ENCODE measurements around the gene GPR108.
"Not testable (repeated sequence)": the region's sequence is repeated elsewhere in the genome, so short reads cannot be mapped to it uniquely, and the experiment has no call there.

GPR108 gene

DNA sequence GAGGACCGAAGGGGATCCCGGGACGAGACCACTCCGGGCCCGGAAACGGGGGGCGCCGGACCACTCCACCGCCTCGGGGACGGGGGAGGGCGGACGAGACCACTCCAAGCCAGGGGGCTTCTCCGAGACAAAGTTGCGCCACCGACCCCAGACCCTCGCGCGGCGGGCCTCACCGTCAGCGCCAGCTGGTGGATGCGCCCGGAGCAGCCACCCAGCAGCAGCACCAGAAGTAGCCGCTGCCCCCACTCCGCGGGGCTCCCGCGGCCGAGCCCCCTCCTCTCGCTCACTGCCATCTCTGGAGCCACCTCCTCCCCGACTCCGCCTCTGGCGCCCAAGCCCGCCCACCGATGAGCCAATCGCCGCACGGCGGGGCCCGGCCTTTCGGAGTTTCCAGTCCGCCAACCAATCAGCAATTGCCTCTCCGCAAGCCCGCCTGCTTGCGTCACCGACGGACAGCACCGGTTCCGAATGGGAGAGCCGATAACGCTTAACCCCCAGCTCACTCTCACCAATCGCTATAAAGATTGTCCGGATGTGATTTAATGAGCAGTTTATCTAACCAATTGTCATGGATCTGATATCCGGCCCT is at the start of gene GPR108:
Gene GPR108, minus strand, starts transcription at position 297 of the 589 bp plus-strand sequence. Its CDS starts 4 bp downstream, at position 293.
- peak; percentile 58 for DNase-seq

DNA sequence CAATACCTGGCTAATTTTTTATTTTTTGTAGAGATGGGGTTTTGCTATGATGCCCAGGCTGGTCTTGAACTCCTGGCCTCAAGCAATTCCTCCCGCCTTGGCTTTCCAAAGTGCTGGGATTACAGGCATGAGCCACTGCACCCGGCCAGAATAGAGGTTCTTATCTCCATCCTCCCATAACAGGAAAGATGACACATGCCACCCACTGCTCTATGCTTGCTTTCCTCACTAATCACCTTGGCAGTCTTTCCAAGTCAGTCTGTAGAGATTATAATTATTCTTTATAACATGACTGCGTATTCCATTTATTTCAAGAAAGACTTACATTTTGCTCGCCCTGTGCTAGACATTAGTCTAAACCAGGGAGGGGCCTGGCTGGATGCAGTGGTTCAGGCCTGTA is 41.8 kb upstream of the GPR108 start:
- no peak for DNase-seq

DNA sequence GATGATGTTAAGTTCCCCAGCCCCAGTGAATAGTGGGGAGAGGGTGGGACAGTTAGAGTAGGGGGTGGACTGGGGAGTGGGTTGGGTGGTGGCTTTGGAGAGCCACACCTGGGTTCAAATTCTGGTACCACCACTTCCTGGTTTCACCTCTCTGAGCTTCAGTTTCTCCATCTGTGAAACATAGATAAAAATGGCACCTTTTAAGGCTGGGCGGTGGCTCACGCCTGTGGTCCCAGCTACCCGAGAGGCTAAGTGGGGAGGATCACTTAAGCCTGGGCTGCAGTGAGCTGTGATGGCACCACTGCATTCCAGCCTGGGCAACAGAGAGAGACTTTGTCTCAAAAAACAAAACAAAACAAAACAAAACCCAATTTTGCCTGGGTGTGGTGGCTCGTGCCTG is 41.0 kb upstream of the GPR108 start:
- no peak for DNase-seq

DNA sequence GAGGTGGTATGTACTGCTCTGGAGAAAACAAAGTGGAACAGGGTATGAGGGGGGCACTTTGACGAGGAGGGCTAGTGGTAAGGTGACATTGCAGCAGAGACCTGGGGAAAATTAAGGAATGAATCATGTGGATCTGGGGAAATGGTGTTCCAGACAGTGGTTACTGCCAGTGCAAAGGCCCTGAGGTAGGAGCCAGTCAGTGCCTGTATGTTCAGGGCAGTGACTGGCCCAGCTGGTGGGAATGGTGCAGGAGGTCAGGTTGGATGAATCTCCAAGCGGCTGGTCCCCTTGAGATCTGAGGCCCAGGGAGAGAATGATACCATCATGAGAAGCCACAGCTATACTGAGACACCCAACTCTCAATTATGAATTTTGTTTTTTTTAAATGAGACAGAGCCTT is 40.1 kb upstream of the GPR108 start:
- DNase-seq: no peak

DNA sequence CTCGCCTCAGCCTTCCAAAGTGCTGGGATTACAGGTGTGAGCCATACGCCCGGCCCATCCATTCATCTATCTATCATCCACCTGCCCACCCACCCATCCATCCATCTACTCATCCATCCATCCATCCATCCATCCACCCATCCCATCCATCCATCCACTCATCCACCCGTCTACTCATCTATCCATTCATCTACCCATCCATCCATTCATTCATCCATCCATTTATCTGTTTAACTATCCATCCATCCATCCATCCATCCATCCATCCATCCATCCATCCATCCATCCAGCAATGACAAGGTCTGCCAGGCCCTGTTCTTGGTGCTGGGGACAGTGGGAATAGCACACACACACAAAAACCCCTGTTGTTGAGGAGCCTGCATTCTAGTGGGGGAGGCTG is 39.6 kb upstream of the GPR108 start:
- DNase-seq: no peak

DNA sequence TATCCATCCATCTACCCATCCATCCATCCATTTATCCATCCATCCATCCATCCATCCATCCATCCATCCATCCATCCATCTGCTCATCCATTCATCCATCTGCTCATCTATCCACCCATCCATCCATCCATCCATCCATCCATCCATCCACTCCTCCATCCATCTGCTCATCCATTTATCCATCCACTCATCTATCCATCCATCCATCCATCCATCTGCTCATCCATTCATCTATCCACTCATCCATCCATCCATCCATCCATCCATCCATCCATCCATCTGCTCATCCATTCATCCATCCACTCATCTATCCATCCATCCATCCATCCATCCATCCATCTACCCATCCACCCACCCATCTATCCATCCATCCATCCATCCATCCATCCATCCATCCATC is 38.7 kb upstream of the GPR108 start:
- DNase-seq: not testable (repeated sequence)

DNA sequence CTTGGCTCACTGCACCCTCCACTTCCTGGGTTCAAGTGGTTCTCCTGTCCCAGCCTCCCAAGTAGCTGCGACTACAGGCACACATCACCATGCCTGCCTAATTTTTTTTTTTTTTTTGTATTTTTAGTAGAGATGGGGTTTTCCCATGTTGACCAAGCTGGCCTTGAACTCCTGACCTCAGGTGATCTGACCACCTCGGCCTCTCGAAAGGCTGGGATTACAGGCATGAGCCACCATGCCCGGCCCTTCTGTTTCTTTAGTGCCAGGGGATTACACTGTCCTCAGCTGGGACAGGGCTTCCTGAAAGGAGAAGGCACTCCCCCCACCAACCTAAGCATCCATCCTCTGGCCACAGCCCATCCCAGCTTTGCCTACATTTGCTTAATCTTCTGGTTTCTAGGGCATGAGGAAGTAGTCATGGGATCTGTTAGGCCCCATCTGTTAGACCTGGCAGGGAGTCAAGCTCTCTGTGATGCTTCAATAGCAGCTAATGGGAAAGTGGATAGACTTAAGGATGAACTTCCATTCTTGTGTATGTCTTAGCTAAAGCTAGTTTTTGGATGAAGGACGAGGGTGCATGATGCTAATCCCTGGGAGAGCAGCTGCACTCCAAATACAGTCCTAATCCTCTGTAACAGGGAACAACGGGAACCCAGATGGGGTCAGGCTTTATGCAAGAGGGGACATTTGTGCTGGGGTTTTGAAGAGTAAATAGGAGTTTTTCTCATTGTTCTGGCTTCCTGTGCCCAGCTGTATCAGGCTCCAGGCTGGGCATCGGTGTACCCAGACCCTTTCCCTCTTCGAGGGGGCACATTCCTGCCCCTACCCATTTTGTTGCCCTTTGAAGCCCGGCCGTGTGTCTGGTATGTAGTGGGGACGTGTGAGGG is 37.7 kb upstream of the GPR108 start:
- DNase-seq: no peak

DNA sequence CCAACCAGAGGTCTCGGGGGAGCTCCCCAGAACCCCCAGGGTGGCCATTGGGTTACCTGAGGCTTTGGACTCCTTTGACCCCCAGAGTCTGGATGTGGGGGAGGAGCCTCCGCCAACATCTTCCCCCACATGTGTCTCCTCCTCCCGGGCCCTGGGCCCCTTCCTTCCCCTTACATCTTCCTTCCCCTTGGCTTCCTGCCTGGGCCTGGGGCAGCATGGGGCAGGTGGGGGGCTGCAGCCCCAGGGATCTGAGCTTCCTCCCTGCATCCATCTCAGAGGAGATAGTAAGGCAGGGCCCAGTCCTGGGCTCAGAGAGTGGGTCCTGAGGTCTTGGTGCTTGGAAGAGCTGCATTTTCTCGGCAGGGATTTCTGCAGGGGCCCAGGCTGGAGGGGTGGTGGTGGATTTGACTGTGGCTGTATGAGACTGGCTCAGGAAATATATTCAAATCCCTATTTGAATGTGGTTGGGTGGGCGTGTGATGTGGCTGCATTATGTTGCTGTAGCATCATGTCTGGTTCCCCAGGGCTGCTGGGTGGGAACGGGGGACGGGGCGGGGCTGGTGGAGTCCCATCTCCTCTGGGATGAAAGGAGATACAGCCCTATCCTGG is 36.0 kb upstream of the GPR108 start:
- DNase-seq: no peak

DNA sequence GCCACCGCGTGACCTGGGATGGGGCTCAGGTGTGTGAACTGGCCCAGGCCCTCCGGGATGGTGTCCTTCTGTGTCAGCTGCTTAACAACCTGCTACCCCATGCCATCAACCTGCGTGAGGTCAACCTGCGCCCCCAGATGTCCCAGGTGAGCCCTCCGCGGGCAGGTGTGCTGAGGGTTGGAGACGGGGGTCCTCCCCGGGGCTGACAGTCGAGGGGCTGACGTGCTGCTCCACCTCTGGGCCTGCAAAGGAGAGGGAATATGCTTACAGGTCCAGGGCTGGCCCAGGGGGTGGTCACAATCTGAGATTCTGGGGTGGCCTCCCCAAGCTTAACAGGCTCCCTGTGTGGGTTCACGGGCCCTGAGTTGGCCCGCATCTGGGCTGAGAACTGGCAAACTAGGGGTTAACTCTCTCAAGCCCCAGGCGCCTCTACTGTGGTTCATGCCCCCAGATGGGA is 35.5 kb upstream of the GPR108 start:
- no peak for DNase-seq

DNA sequence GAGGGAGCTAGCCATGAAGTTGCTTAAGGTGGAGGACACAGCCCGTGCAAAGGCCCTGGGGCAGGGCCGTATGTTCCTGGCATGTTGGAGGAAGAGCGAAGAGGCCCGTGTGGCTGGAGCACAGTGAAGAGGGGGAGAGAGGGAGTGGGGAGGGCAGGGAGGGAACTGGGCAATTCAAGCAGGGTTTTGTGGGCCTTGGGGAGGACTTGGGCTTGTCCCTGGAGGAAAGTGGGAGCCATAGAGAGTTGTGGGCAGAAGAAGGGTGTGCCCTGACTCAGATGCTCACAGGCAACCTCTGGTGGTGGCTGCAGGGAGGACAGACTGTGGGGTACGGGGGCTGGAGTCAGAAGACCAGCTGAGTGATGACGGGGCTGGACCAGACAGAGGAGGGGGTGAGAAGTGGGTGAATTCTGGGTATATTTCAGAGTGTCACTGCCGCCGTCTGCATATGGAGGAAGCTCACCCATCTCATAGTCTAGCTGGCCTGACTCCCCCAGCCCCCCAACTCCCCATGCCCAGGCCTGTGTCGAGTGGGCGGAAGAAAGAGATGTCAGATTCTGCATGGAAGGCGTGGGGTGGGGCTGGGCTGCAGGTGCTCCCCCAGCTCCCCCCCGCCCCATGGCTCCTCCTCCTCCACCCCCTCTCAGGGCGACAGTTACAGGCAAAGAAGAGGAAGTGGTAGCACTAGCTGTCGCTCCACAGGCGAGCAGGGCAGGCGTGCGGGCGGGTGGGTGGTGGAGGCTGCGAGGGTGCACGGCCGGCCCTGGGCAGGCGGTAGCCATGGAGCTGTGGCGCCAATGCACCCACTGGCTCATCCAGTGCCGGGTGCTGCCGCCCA is 34.9 kb upstream of the GPR108 start, which contains the start of gene VAV1:
Gene VAV1, plus strand, starts transcription at position 681 of the 838 bp plus-strand sequence. Its CDS starts 100 bp downstream, at position 781.
- DNase-seq: no peak

DNA sequence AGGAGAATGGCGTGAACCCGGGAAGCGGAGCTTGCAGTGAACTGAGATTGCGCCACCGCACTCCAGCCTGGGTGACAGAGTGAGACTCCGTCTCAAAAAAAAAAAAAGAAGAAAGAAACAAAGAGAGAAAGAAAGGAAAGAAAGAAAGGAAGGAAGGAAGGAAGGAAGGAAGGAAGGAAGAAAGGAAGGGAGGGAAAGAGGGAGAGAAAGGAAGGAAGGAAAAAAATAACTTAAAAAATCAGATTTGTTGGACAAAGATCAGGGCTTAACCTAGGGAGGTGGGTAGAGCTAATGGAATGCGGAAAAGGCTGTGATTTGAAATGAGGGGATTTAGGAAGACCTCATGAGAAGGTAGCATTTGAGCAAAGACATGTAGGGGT is 34.3 kb upstream of the GPR108 start:
- DNase-seq: not testable (repeated sequence)

DNA sequence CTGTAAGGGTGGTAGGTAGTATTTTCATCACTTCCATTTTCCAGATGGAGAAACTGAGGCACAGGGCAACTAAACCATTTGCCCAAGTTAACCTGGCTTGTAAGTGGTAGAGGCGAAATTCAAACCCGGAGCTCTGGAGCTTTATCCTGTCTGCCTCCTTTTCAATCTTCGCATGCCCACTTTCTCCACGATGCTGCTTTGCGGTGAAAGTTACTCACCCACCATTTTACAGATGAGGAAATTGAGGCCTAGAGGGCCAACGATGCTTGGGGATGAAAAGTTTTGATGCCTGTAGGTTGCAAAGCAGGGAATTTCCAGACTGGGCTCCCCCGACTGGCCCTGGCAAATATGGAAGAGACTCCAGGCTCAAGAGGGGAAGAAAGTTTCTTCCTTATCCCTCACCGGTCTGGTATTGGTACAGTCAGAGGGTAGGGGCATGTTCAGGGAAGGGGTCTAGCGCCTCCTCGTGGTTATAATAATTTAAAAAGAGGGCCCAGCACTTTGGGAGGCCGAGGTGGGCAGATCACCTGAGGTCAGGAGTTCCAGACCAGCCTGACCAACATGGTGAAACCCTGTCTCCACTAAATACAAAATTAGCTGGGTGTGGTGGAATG is 31.7 kb upstream of the GPR108 start:
- no peak for DNase-seq

DNA sequence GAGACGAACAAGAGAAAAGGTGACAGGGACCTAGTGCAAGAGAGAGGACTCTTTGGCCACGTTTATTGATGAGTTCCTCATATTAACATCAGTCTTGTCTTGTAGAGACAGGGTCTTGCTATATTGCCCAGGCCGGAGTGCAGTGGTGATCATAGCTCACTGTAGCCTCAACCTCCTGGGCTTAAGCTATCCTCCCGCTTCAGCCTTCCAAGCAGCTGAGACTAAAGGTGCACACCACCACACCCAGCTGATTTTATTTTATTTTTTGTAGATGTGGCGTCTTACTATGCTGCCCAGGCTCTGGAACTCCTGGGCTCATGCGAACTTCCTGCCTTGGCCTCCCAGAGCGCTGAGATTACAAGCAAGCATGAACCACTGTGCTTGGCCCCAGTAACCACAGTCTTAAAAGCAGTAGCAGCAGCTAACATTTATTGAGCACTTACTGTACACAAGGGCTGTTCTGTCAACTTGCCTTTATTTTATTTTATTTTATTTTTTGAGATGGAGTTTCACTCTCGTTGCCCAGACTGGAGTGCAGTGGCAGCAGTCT is 30.9 kb upstream of the GPR108 start:
- DNase-seq: no peak

DNA sequence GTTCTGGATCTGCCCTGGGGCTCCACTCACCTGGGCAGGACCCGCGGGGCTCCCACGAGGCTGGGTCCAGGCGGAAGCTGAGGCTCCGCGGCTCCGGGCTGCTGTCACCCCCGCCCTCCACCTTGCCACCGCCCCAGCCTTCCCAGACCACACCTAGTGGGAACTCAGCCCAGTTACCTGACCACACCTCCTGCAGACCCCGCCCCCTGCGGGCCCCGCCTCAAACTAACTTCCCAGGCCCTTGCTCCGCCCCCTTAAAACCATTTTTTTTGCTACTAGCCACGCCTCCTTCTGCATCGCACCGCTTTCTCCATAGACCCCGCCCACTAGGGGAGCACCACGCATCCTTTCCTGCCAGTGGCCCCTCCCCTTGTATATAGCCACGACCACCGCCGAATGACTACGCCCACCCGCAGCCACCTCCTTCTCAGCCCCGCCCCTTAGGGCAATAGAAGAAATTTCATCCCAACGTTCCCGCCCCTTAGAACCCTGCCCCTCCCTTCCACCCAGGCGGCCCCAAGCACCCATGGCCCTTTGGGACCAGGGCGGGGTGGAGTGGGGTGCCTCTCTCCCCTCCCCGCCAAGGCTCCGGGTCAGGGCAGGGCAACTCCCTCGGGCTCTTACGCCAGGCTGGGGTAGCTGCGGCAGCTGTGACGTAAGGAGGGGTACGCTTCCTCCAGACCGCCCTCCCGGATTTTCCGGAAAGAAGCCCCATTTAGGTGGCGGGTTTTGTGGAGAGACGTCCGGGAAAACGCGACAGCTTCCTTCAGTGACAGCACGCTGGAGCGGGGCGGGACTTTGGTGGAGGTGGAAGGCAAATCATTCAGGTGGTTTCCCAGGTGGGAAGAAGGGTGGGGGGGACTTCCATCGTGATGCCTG is 30.2 kb upstream of the GPR108 start, which contains the start of gene SH2D3A:
Gene SH2D3A, minus strand, starts transcription at position 79 of the 879 bp plus-strand sequence. CDS start 3,687 bp downstream, outside the sequence.
- DNase-seq: no peak

DNA sequence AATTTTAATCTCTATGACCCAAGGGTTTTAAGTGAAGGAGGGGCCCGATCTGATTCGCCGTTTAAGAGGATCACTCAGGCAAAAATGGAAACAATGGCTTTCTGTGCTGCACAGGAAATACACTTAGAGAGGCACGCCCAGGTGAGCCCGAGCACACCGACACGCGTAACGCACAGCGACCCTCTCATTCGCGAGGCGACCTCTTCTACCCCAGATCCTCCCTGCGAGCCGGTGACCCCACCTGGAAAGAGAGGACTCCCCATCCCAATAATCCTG is 29.6 kb upstream of the GPR108 start:
- DNase-seq: no peak

DNA sequence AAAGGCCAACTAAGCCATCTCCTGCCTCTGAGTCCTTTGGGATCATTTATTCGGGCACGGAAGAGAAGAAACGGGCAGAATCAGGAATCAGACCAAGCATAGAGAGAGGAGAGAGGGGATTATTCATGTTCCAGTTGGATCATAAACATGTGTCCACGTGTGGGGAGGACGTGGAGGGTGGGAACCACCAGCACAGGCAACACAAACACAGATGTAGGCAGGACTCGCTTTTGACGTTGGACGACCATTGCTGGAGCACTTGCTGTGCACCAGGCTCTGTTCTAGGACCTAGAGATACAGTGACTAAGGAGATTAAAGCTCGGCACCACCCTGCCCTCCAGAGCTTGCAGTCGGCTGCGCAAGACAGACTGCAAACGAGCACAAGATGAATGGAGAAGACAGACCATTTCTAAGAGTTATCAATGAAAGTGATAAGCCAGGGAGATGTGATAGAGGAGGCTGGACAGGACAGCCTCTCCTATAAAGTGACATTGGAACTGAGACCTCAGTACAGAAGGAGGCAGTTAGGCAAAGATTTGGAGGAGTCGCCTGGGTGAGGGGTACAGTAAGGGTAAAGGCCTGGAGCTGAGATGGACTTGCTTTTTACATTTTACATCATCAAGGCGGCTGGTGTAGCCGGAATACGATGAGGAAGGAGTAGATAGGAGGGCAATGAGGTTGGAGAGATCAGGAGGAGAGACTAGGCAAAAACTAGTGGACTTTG is 29.1 kb upstream of the GPR108 start:
- DNase-seq: no peak

DNA sequence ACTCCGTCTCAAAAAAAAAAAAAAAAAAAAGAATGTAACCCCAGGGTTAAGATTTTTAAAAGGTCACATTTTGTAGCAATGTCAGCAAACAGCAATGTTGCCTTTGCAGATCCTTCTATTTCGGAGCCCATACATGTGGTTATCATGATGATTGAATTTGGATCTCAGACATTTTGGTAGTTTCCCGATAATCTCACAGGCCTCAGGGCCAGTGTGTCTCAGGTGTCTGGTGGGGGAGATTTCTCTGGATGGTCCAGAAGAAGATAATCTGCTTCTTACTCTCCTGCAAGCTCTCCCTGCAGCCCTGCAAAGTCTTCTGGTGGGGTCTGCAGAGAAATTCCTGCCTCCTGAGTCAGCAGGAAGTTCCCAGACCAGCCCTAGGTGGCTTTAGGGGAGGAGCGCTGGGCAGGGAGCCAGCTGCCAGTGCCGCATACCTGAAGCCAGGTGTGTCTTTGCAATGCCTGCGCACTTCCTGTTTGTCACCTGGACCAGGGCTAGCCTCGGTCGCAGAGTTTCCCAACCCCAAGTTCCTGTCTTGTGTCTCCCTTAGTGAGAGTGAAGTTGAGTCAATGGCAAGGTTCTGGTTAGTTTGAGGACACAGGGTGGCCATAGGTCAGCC is 28.5 kb upstream of the GPR108 start:
- no peak for DNase-seq

DNA sequence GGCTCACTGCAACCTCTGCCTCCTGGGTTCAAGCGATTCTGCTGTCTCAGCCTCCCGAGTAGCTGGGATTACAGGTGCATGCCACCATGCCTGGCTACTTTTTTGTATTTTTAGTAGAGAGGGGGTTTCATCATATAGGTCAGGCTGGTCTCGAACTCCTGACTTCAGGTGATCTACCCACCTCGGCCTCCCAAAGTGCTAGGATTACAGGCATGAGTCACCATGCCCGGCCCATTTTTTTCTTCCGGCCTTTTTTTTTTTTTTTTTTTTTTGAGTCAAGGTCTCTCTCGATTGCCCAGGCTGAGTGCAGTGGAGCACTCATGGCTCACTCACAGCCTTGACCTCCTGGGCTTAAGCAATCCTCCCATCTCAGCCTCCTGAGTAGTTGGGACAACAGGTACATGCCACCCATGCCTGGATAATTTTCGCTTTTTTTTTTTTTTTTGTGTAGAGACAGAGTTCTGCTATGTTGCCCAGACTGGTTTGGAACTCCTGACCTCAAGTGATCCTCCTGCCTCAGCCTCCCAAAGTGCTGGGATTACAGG is 24.9 kb upstream of the GPR108 start:
- not testable (repeated sequence) for DNase-seq

DNA sequence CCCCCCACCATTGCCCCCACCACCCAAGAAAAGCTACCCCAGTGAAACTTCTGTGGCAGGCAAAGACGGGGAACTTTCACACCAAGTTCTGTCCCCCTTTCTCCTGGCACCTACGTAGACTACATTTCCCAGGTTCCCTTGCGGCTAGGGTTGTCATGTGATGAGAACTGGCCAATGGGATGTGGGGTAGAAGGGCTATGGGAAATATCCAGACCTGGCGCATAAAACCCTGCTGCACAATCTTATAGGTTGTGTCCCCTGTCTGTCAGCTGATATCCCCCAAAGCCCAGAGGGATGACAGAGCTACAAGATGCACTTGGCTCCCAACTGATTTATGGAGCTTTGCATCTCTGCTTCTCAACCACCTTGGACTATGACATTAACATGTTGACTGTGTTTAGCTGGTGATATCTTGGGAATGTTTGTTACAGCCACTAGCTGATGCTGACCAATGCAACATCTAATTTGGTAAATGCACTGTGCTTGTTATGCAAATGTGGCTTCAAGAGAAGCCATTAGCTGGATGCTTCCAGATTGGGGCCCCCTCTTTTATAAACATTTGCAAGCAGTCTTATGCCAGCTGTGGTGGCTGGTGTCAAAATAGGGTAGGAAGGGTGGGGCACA is 23.8 kb upstream of the GPR108 start:
- DNase-seq: no peak
